COLO829 (cell line): ENCODE measurements around the gene KRT15.

Experiments used
- DNase-seq: peaks from one replicate; pipeline ENCODE4 v3.0.0; 2012; ENCODE audit warnings: low spot score

Gene KRT15

DNA sequence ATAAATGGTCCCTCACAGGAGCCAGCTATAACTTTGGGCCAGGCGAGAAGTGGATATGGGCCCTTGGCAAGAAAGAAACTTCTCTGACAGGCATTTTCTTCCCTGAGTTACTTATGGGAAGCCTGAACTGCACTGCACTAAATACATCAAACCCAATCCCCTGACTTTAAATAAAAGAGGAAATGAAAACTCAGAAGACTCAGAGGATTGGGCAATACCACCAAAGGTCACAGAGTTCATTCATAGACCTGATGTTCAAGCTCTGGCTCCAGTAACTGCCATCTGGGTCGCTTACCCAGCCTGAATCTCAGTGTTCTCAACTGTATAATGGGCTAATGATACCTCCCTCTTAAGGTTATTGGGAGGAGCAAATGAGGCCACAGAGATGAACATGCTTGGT is 38.6 kb downstream of the KRT15 start:
- no peak for DNase-seq

DNA sequence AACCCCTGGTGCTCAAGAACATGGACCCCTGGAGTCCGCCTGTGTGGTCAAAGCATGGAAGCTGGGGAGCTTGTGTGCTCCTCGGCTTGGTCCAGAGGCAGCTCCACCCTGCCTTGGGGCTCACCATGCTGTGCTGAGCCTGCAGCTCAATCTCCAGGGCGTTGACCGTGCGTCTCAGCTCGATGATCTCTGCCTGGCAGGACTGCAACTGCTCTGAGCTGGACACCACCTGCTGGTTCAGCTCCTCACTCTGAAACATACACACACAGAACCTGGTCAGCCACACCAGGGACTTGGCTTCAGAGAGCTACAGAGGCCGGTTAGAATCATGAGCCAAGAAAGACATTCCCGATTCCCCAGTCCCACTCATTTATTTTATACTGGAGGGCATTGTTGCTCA is 40.5 kb downstream of the KRT15 start:
- DNase-seq, result no peak

DNA sequence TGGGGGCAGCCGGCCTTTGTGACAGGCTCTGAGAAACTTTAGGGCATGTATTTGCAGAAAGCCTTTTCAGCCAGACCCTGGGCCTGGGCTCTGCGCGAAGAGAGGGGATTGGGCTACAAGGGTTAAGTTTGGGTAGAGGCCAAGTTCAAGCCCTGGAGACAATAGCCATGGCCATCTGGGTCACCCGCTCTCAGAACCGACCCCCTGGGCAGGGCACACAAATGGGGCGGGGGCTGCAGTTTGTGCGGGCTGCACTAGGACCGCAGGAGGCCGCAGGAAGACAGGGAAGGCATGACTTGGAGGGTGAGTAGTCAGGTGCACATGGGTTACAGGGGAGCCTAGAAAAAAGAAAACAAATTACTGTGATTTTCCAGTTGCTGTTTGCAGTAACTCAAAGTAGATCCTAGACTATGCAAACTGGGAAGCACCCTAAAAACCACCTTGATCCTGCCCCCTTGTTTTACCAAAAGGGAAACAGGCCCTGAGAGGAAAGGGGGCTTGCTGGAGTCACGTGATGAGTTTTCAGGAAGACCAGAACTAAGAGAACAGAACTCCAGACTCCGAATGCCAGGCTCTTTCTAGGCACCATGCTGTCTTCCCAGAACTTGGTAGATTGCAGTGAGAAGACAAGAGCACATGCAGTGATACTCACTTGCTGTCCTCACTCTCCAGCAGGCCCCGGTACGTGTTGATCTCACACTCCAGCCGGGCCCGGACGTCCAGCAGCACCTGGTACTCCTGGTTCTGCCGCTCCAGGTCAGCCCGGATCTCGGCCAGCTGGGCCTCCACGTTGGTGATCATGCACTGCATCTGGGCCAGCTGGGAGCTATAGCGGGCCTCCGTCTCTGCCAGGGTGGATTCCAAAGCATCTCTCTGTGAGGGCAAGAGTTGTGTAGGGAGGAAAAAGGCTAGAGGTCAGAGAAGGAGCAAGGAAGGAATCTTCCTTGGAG is 41.5 kb downstream of the KRT15 start:
- no peak for DNase-seq

DNA sequence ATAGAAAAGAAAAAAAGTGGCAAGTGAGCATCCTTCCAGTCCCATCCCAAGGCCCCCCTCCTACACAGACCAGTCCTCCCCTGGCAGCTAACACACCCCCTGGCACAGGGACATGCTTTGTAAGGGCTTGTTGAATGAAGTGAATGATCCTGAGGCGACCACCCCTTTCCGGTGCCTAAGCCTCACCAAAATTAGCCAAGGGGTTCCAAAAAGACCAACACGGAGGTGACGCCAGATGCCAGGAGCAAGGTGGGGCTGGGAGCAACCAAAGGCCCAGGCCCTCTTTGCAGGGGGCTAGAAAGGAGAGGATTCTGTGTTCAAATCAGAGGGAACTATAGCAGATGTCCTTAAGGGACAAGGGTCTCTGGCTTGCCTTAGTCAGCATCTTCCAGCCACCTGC is 43.3 kb downstream of the KRT15 start:
- DNase-seq, result no peak

DNA sequence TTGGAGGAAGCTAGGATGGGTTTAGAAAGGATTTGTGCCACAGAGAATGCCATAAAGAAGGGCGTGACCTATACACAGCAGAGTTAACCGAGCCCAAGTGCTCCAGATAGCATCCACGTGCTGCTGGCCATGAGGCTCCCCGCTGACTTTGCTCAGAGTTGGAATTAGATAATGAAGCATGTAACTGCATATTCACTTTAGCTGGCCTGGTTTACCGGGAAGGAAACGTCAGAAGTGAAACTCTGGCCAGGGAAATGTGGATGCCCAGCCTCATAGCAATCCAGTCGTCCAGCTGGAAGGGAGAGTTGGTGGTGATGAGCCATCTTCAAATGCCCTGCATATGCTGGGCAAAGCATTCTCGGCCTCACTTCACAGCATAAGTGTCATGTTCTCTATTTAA is 43.8 kb downstream of the KRT15 start:
- no peak for DNase-seq

DNA sequence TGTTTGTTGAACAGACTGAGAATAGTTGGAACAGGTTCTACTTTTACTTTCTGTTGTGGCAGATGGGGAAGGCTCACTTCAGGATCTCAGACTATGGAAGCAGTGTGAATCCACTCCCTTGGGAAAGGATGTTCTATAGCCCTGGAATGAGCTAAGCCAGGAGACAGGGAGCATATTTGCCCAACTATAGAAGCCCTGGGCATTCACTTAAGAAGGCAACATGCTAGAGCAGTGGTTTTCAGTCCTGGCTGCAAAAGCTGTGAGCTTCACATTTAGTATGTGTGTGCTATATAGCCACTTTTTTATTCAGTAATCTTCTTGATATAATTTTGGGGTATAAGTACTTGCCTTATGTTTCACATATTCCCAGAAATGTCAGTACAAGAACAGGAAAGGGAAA is 50.3 kb downstream of the KRT15 start:
- DNase-seq, result no peak

DNA sequence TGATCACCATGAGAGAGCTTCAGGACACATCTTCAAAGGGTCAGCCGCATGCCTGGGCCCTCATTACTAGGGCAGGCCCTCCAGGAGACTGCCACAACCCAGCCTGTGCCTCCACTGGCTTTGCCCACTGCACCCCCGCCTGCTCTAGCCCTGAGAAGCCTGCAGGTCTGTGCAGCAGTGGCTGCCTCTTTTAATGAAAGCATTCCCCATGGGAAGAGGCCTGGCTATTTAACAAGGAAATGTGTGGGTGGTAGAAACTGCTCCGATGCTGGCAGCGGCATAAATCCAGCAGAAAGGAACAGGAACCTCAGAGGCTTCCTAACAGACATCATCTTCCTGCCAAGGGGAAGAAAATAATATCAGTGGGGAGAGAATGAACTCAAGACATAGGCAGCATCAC is 51.1 kb downstream of the KRT15 start:
- DNase-seq, result peak; percentile 78

DNA sequence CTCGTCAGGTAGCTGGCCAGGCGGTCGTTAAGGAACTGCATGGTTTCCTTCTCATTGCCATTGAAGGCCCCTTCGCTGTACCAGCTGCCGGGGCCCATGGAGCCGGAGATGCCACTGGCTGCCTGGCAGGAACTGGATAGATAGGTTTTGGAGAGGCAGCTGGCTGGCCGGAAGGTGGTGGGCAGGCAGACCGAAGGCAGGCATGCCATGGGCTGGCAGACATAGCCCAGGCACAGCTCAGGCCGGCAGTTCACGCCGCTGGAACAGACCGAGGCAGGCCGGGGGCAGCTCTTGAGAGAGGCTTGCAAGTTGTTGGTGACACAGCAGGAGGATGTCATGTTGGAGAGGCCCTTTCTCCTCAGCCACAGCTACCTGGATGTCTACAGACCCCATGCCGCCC is 51.7 kb downstream of the KRT15 start, which contains the start of gene KRT32:
KRT32 (minus strand) TSS at position 399 of the 400 bp plus-strand sequence; CDS start at position 338, 61 bp downstream.
- no peak for DNase-seq

DNA sequence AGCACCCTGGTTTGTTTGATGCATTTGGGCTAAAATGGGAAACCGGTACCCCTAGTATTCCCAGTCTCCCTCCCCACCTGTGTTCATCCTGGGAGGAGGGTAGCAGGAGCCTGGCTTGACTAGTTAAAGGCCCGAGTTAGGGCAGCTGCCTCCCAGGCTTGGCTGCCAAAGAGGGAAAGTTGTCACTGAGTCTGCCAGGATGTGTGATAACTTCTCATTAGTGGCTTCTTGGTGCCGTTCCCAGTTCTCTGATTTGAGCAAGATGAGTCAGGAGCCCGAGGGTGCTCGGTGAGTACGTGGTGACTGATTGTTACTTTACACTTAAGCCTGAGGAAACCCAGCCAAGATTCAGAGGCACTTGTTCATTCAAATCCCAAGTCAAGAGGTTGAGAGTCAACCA is 54.0 kb downstream of the KRT15 start:
- DNase-seq, result peak; percentile 89

DNA sequence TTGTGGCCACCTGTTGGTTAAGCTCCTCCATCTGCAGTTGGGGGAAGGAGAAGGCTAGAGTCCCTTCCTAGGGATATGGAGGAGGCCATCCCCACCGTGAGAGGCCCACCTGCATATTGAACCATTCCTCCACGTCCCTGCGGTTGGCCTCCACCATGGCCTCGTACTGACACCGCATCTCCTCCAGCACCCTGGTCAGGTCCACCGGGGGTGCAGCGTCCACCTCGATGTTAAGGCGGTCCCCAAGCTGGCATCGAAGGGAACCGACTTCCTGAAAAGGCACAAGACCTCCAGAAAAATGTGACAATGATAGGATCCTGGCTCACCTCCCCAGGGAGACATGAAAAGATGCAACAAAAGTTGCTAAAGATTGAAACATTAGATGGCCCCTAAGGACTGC is 54.5 kb downstream of the KRT15 start:
- no peak for DNase-seq

DNA sequence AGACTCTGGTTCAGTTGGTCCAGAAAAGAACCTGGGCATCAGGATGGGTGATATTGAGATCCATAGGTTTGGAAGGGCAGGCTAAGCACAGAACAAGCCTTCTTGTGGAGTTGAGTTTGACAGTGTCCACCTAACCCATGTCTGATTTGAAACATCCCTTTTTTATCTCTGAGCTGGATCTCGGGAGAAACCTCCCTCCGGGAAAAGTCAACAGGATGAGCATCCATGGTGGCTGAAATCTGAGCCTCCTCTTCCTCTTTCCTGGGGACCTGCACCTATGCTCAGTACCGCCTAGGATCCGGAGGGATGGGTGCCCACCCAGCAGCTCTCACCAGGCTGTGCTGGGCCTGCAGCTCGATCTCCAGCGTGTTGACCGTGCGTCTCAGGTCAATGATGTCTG is 54.9 kb downstream of the KRT15 start:
- DNase-seq, result no peak
